GM12878 (cell line): Measurements from ENCODE around the gene LMBR1. TPM values are rescaled to one million over a fixed set of nuclear protein-coding genes. Genes with fewer than 3 reads are reported as not detected.

Experiments used
- ATAC-seq: fragments of 200-7000 bp; cut with Tn5 transposase; 3 replicates; pipeline ENCODE4 v1.9.1; 2020; ENCODE audit warnings: mild to moderate bottlenecking, moderate library complexity
- BruUV-seq: library from RNA; stranded (reverse); fragments of 400-500 nt; replicated peaks from 2 replicates; lab custom pipeline; 2021; lab: Mats Ljungman, UMichigan
- CTCF ChIA-PET: fragments of 300-600 bp; sonication (Branson Sonifier 250); formaldehyde crosslinking; extraction: SDS; loops from one replicate; lab custom pipeline; 2021; ENCODE audit warnings: inconsistent platforms; lab: Yijun Ruan, JAX
- POLR2A ChIA-PET: fragments of 350-600 bp; formaldehyde crosslinking; extraction: SDS; loops from one replicate; lab custom pipeline; 2021; ENCODE audit warnings: inconsistent platforms; lab: Charles Lee
- RAD21 ChIA-PET: fragments of 300-600 bp; sonication (Branson Sonifier 250); formaldehyde crosslinking; loops from one replicate; lab custom pipeline; 2023; ENCODE audit warnings: antibody characterized with exemption; ENCODE audit not compliant: unreplicated experiment; lab: Charles Lee
- SMC1A ChIA-PET: fragments of 300-600 bp; sonication (Branson Sonifier 250); formaldehyde crosslinking; loops from one replicate; lab custom pipeline; 2023; ENCODE audit not compliant: unreplicated experiment, uncharacterized antibody; lab: Charles Lee
- DNase-seq: peaks from one replicate; pipeline ENCODE4 v3.0.0-alpha.2; 2011; ENCODE audit warnings: low read depth, low spot score
- FAIRE-seq: peaks from 3 replicates; lab custom pipeline; 2011; peaks lifted over from hg19 to GRCh38; lab: Jason Lieb, UNC
- H2AFZ ChIP-seq: 2 replicates; pipeline ENCODE4 v1.6.0; 2011; ENCODE audit warnings: low read depth, low read length, control low read depth; ENCODE audit not compliant: control insufficient read depth
- H3K27ac ChIP-seq: 2 replicates; pipeline ENCODE4 v1.5.1; 2011; ENCODE audit warnings: control low read depth; ENCODE audit not compliant: control insufficient read depth, insufficient read depth
- H3K27me3 ChIP-seq, 2 experiments: replicated peaks in 1 of 2; 2 replicates each; pipeline versions ENCODE4 v1.6.0 to v1.6.1; 2011; ENCODE audit warnings: low read length in 1 of 2; ENCODE audit not compliant: control insufficient read depth in 2 of 2, insufficient read depth in 2 of 2
- H3K36me3 ChIP-seq, 2 experiments: 2 replicates each; pipeline ENCODE4 v1.5.1; 2011; ENCODE audit warnings: low read length in 1 of 2; ENCODE audit not compliant: control insufficient read depth in 2 of 2, insufficient read depth in 2 of 2
- H3K4me1 ChIP-seq: 2 replicates; pipeline ENCODE4 v1.6.1; 2011; ENCODE audit warnings: mild to moderate bottlenecking, low read length, moderate library complexity, mixed read lengths; ENCODE audit not compliant: control insufficient read depth, insufficient read depth
- H3K4me2 ChIP-seq: 2 replicates; pipeline ENCODE4 v1.6.0; 2011; ENCODE audit warnings: control low read depth; ENCODE audit not compliant: control insufficient read depth, insufficient read depth
- H3K4me3 ChIP-seq: fragments of 200-600 bp; sonication (generic); 2 replicates; pipeline ENCODE4 v1.5.1; 2016
- H3K79me2 ChIP-seq: 2 replicates; pipeline ENCODE4 v1.6.0; 2011; ENCODE audit warnings: low read length; ENCODE audit not compliant: control insufficient read depth, insufficient read depth
- H3K9ac ChIP-seq: 2 replicates; pipeline ENCODE4 v1.8.0; 2011; ENCODE audit warnings: low read length, control low read depth, mixed read lengths; ENCODE audit not compliant: control insufficient read depth, insufficient read depth
- H3K9me3 ChIP-seq: replicated peaks from 3 replicates; pipeline ENCODE4 v1.5.1; 2011; ENCODE audit warnings: mild to moderate bottlenecking, low read length; ENCODE audit not compliant: control insufficient read depth, insufficient read depth
- H4K20me1 ChIP-seq: 2 replicates; pipeline ENCODE4 v1.6.0; 2011; ENCODE audit not compliant: control insufficient read depth, insufficient read depth
- DPF2 ChIP-seq: fragments of 450-650 bp; IDR thresholded peaks from 2 replicates; pipeline ENCODE4 v1.6.1; 2017; ENCODE audit warnings: mild to moderate bottlenecking
- HDGF ChIP-seq: fragments of 450-650 bp; IDR thresholded peaks from 2 replicates; pipeline ENCODE4 v1.6.1; 2016; ENCODE audit warnings: antibody characterized with exemption
- PAX8 ChIP-seq: fragments of 450-650 bp; IDR thresholded peaks from 2 replicates; pipeline ENCODE4 v1.6.1; 2017; ENCODE audit warnings: mild to moderate bottlenecking, moderate library complexity
- POU2F2 ChIP-seq: IDR thresholded peaks from 3 replicates; pipeline ENCODE4 v1.6.1; 2011; ENCODE audit warnings: low read depth, mild to moderate bottlenecking, low read length, borderline replicate concordance
- ZNF217 ChIP-seq: fragments of 450-650 bp; IDR thresholded peaks from 2 replicates; pipeline ENCODE4 v1.6.1; 2017; ENCODE audit warnings: antibody characterized with exemption, mild to moderate bottlenecking
- ZSCAN29 ChIP-seq: fragments of 450-650 bp; IDR thresholded peaks from 2 replicates; pipeline ENCODE4 v1.6.1; 2017; ENCODE audit warnings: mild to moderate bottlenecking, moderate library complexity
- WGBS: methylation state at CpG from one replicate; pipeline ENCODE4 v1.1.6; 2016; ENCODE audit warnings: low lambda C conversion rate; ENCODE audit not compliant: insufficient replicate concordance, insufficient coverage; ENCODE audit errors: missing lambda C conversion rate; 5-methylcytosine and 5-hydroxymethylcytosine counted together
- in situ Hi-C: fragments of 300-500 bp; cut with MboI; formaldehyde crosslinking; loops from 9 replicates; pipeline ENCODE4 v1.14.3; 2018; ENCODE audit warnings: mixed read lengths
- intact Hi-C: fragments of 100-400 bp; cut with micrococcal nuclease; formaldehyde crosslinking; loops from one replicate; pipeline ENCODE4 v1.14.2; 2022; ENCODE audit not compliant: unreplicated experiment
- polyA plus RNA-seq, 11 experiments: library from polyadenylated mRNA; depleted of rRNA in 4 of 11; unstranded in 6 of 11; stranded (reverse) in 5 of 11; fragments of >200 nt; fragmentation: Nextera tagmentation in 4 of 11; fragmentation: Illumina TruSeq in 1 of 11; extraction: Ambion mirVana in 4 of 11; extraction: Trizol in 1 of 11; gene quantifications; 1 replicate in 1 of 11; 2 replicates in 10 of 11; pipeline versions ENCODE4 v1.2.1 to v1.2.3, GENCODE V29; 2011 to 2016; ENCODE audit warnings: inconsistent platforms in 2 of 11, missing spikeins in 2 of 11, low read depth in 1 of 11
- total RNA-seq, 4 experiments: library from RNA; depleted of rRNA in 3 of 4; stranded (reverse); fragments of >200 nt in 3 of 4; fragmentation: Illumina TruSeq in 1 of 4; extraction: Trizol in 1 of 4; gene quantifications; 2 replicates each; pipeline versions ENCODE4 v1.2.1 to v1.2.3, GENCODE V29; 2013 to 2021
- TF ChIP-seq, protein P1 (sequence below): fragments of 450-650 bp; IDR thresholded peaks from 2 replicates; pipeline ENCODE4 v1.6.1; 2017; ENCODE audit warnings: antibody characterized with exemption, mild to moderate bottlenecking, moderate library complexity
- TF ChIP-seq, protein P2 (sequence below), 3 experiments: IDR thresholded peaks in 2 of 3; conservative IDR thresholded peaks in 1 of 3; 2 replicates each; pipeline ENCODE4 v1.5.1; 2011; ENCODE audit warnings: low read depth in 3 of 3, low read length in 3 of 3, mild to moderate bottlenecking in 3 of 3, control low read depth in 2 of 3, moderate library complexity in 2 of 3, inconsistent platforms in 1 of 3, mixed read lengths in 1 of 3; ENCODE audit not compliant: control insufficient read depth in 2 of 3, insufficient read depth in 1 of 3; ENCODE audit errors: extremely low read depth in 1 of 3

Gene LMBR1
- total and polyA plus RNA-seq, 10 of the 15 experiments (the other 5 are each of a cell fraction or from before 2014, with no cell fraction given), result 4.0 to 63.5 (median 28.8) TPM

DNA sequence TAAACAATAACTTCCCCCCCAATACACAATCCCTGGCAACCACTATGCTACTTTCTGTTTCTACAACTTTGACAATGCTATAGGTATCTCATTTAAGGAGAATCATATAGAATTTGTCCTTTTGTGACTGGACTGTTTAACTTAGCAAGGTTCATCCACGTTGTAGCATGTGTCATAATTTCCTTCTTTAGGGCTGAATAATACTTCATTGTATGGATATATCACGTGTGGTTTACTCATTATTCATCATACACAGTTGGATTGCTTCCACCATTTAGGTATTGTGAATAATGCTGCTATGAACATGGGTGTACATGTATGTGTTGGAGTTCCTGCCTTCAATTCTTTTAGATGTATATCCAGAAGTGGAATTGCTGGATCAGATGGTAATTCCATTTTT lies 111.0 kb downstream of the LMBR1 start:
- TF ChIP-seq, protein P1, sequence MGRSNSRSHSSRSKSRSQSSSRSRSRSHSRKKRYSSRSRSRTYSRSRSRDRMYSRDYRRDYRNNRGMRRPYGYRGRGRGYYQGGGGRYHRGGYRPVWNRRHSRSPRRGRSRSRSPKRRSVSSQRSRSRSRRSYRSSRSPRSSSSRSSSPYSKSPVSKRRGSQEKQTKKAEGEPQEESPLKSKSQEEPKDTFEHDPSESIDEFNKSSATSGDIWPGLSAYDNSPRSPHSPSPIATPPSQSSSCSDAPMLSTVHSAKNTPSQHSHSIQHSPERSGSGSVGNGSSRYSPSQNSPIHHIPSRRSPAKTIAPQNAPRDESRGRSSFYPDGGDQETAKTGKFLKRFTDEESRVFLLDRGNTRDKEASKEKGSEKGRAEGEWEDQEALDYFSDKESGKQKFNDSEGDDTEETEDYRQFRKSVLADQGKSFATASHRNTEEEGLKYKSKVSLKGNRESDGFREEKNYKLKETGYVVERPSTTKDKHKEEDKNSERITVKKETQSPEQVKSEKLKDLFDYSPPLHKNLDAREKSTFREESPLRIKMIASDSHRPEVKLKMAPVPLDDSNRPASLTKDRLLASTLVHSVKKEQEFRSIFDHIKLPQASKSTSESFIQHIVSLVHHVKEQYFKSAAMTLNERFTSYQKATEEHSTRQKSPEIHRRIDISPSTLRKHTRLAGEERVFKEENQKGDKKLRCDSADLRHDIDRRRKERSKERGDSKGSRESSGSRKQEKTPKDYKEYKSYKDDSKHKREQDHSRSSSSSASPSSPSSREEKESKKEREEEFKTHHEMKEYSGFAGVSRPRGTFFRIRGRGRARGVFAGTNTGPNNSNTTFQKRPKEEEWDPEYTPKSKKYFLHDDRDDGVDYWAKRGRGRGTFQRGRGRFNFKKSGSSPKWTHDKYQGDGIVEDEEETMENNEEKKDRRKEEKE, result no peak
- no peak for TF ChIP-seq POU2F2
- no peak for TF ChIP-seq DPF2
- TF ChIP-seq, protein P2, sequence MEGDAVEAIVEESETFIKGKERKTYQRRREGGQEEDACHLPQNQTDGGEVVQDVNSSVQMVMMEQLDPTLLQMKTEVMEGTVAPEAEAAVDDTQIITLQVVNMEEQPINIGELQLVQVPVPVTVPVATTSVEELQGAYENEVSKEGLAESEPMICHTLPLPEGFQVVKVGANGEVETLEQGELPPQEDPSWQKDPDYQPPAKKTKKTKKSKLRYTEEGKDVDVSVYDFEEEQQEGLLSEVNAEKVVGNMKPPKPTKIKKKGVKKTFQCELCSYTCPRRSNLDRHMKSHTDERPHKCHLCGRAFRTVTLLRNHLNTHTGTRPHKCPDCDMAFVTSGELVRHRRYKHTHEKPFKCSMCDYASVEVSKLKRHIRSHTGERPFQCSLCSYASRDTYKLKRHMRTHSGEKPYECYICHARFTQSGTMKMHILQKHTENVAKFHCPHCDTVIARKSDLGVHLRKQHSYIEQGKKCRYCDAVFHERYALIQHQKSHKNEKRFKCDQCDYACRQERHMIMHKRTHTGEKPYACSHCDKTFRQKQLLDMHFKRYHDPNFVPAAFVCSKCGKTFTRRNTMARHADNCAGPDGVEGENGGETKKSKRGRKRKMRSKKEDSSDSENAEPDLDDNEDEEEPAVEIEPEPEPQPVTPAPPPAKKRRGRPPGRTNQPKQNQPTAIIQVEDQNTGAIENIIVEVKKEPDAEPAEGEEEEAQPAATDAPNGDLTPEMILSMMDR (IDR thresholded peaks at IDR 0.05 in 2 of 3, conservative IDR thresholded peaks at IDR 0.05 in 1 of 3; ENCODE audit: control insufficient read depth in 2 of 3, extremely low read depth in 1 of 3, insufficient read depth in 1 of 3, low read depth in 3 of 3, low read length in 3 of 3), result no peak
- TF ChIP-seq PAX8, result no peak
- TF ChIP-seq ZNF217, result peak; percentile 9; the same call in 1 of the 2 replicates
- no peak for TF ChIP-seq ZSCAN29
- TF ChIP-seq HDGF, result no peak
- FAIRE-seq (no peak), ATAC-seq (no peak; the same call in 2 of the 3 replicates), DNase-seq (no peak)
- peak overlapping the region; percentile 85 for H3K27ac ChIP-seq
- no peaks in the 10 kb centered on the region; a peak in 2 of 4 replicates for H3K36me3 ChIP-seq
- POLR2A ChIA-PET, result no interaction called here
- H3K4me1 ChIP-seq, result peaks cover 33% of the 10 kb centered on the region
- no TSS peak for BruUV-seq
- WGBS, result 98% methylated on average over 2 of the region's 2 CpGs
- H3K4me3 ChIP-seq, result no peak overlapping the region
- no peak overlapping the region for H3K9ac ChIP-seq
- in situ Hi-C loops (no loop called here), intact Hi-C loops (no loop called here)
- H3K79me2 ChIP-seq, result no peaks in the 10 kb centered on the region
- no peaks in the 10 kb centered on the region for H3K27me3 ChIP-seq
- RAD21 ChIA-PET, result interaction anchor here (1.6 to 2.8 kb wide), 3 partner anchors 28 to 140 kb away, joined by 3 to 15 read pairs (median 6); partner anchors contain the start of gene RNF32
- H3K9me3 ChIP-seq, result no peaks in the 10 kb centered on the region; the same call in 1 of the 3 replicates
- no peak overlapping the region; the same call in 1 of the 2 replicates for H2AFZ ChIP-seq
- peak overlapping the region; percentile 71 for H3K4me2 ChIP-seq
- no peaks in the 10 kb centered on the region for H4K20me1 ChIP-seq
- SMC1A ChIA-PET, result interaction anchor here (1.5 to 5.3 kb wide), 5 partner anchors 12 to 92 kb away, joined by 4 to 56 read pairs (median 6); no protein-coding TSS in a partner anchor
- CTCF ChIA-PET, result interaction anchor here (1.4 to 2.2 kb wide), 3 partner anchors 11 to 34 kb away, joined by 3 to 9 read pairs (median 4); no protein-coding TSS in a partner anchor
